SKM-1 (cell line): ENCODE data around the gene CBX6.
"Not testable (repeated sequence)": the region's sequence is repeated elsewhere in the genome, so short reads cannot be mapped to it uniquely, and the experiment has no call there.

Experiments
- DNase-seq: peaks from one replicate; lab custom pipeline; 2025; ENCODE audit not compliant: unreplicated experiment; lab: John Stamatoyannopoulos, UW

Gene CBX6

GRCh38 chr22:38872172-38872830 lies at the start of gene CBX6:
TSS of gene CBX6 (minus strand) at chr22:38872216. CDS start at chr22:38872190, 26 bp downstream.
- peak; percentile 82 for DNase-seq

DNA sequence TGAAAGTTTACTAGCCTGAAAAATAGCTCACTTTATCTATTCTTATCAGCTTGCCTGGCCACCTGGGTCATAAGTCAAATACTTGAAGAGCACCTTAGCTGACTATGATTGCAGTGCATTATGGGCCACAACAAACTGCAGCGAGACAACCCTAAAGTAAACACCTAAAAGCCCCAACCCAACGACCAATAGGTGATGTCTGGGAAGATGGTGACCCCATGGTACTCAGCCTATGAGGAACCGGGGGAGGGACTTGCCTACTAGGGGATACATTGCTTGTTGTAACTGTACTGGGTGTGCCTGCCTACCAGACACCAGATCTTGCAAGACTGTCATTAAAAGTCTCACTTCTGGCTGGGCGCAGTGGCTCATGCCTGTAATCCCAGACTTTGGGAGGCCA lies 49.8 kb upstream of the CBX6 start:
- DNase-seq, result no peak

DNA sequence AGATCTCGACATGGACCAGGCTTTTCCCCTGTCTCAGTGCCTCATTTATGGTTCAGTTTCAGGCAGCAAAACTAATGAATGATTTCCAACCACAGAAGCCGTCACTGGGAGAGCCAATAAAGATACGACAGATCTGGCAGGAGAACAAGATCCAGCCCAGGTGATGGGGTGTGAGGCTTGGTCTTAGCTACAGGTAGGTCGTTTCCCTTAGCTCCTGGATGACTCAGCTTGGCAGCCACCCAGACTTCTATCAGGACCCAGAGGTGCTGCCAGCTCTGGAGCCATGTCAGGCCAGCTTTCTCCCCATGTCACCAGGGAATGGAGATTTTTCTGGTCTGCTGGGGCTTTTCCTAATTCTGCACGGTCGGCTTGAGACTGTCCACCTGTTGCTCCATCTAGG lies 49.1 kb upstream of the CBX6 start:
- DNase-seq, result no peak

- DNase-seq, result no peak
These were observed 47.7 kb upstream of the CBX6 start for GRCh38 chr22:38919631-38920190.

- DNase-seq, result no peak
These were observed 39.4 kb upstream of the CBX6 start for GRCh38 chr22:38911434-38911833.

GRCh38 chr22:38907767-38908166 lies 35.8 kb upstream of the CBX6 start:
- DNase-seq, result no peak

DNA sequence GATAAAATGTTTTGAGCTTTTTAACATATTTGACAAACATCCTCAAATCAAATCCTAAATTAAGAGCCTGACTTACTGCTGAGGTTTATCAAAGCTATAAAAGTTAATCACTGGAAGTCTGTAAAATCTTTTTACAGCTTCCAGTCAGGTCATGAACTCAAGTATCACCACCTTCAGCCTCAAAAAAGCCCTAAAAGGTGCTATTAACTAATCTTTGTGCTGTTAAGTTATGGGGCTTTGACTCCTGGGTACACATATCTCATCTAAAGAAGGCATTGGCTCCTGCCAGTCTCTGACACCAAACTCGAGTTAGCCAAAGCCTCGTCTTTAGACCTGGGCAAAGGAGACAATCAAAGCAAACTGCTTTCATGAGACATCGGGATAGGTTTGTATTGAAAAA lies 34.0 kb upstream of the CBX6 start:
- DNase-seq, result no peak

GRCh38 chr22:38904052-38904617 lies 32.1 kb upstream of the CBX6 start:
- DNase-seq, result not testable (repeated sequence)

- no peak for DNase-seq
These were observed 29.2 kb upstream of the CBX6 start for GRCh38 chr22:38901111-38901641.

DNA sequence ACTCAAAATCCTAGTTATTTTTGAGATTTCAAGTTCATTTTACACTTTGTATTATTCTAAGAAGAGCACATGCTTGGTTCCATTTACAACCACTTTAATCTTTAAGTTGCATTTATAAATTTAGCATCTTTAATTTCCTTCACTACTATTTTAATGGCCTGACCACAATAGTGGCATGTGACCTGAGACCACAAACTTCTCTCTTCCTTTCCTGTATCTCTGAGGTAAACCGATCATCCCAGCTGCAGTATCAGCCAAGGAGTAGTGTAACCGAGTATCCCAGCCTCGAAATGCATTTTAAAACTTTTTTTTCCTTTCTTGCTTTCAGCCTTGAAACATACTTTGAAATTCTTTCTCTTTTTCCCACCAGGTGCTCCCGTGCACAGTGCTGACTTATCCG lies 28.7 kb upstream of the CBX6 start:
- DNase-seq, result no peak

GRCh38 chr22:38891256-38891655 lies 19.2 kb upstream of the CBX6 start:
- no peak for DNase-seq

- no peak for DNase-seq
These were observed 18.4 kb upstream of the CBX6 start for GRCh38 chr22:38890377-38890776.

DNA sequence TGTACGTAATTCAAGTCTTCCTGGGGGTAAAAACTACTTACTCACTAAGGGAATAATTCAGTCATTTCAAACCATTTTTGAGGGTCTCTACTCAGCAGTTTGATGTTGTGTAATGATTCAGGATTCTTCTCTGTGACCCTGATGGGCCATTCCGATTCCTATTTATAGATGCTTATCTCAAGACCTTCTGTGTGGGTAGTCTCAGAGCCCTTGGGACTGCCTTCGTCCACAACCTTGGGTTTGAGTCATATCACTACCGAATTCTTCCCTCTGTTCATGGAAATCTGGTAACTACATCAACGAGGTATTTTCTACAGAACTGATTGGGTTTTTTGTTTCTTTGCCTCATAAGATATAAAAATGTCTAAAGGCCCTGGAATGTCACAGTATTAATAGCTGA lies 14.3 kb upstream of the CBX6 start:
- no peak for DNase-seq

- no peak for DNase-seq
These were observed 11.1 kb upstream of the CBX6 start for GRCh38 chr22:38882972-38883622.

- no peak for DNase-seq
These were observed 10.2 kb upstream of the CBX6 start for GRCh38 chr22:38881997-38882879.

GRCh38 chr22:38881464-38881871 lies 9.5 kb upstream of the CBX6 start:
- DNase-seq, result peak; percentile 14

- no peak for DNase-seq
These were observed 7.9 kb upstream of the CBX6 start for GRCh38 chr22:38879961-38880360.

DNA sequence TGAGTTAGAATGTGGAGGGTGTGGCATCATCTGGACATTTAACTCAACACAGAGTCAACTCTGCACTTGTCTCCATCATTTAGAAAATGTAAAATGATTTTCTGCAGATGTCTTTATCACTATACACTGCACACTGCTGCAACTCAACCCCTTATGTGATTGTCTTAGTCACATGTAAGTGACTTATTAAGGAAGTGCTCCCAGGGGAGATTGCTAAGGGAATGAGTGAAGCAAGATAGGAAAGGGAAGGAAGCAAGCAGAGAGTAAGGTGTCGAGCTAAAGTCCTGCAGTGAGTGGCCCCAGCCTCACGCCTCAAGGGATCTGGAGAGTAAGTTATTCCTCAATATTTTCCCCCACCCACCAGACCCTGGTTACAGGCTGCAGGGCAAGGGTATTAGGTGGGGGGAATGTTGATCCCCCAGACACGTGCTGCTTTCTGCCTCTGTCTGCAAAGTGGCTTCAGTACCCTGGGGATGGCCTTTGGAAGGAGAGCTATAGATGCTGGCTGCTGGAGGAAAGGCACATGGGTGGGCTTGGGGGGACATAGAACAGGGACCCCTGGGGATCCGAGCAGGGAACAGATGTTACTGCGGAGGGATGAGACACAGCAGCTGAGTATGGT lies 7.2 kb upstream of the CBX6 start:
- DNase-seq, result no peak

- DNase-seq, result no peak
These were observed 6.0 kb upstream of the CBX6 start for GRCh38 chr22:38878001-38878400.

DNA sequence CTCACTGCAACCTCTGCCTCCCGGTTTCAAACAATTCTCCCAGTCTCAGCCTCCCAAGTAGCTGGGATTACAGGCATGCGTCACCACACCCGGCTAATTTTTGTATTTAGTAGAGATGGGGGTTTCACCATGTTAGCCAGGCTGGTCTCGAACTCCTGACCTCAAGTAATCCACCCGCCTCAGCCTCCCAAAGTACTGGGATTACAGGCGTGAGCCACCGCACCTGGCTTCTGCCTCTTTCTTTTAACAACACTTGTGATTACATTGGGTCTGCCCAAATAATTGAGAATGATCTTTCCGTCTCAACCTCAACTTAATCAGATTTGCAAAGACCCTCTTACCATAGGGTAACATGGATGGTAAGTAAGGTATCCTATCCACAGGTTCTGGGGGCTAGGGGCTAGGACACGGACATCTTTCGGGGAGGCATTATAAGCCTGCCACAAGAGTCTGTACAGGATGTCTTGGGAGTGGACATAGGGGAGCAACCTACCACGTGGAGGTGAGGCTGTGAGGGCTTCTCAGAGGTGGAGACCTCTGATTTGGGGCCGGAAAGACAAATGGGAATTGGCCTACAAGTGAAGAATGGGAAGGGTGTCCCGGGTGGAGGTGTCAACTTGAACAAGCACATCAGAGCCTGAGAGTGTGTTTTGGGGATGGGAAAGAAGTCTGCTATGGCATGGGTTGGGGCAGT lies 2.7 kb upstream of the CBX6 start:
- DNase-seq, result no peak
